ENCODE data around the gene SELL. TPM values are rescaled to one million over a fixed set of nuclear protein-coding genes. Genes with fewer than 3 reads are reported as not detected.

Gene SELL
- total RNA-seq (2012; rRNA removed) = 0.22 and 0.51 TPM in 2 replicates

- H3K4me3 ChIP-seq (ENCODE audit: low read length) = peak within 1 kb of the TSS; percentile 20
- peak within 1 kb of the TSS; percentile 61 for H3K4me2 ChIP-seq (ENCODE audit: low read length)
- peaks cover 19% of the 10 kb centered on the region for H3K27me3 ChIP-seq (ENCODE audit: control insufficient read depth, insufficient read depth, low read length)
- H3K9ac ChIP-seq (ENCODE audit: low read depth, low read length) = no peak within 1 kb of the TSS
- H3K9me3 ChIP-seq (replicated peaks; ENCODE audit: low read length) = no peaks in the 10 kb centered on the region
- no peaks in the 10 kb centered on the region for H3K4me1 ChIP-seq (ENCODE audit: control insufficient read depth, insufficient read depth, low read length)
- no peaks in the 10 kb centered on the region for H3K36me3 ChIP-seq (ENCODE audit: insufficient read depth, low read length)
These were observed at the start of gene SELL for GRCh38 chr1:169711469-169712308. SELL (minus strand) TSS chr1:169711620; CDS start chr1:169711498, 122 bp downstream.

GRCh38 chr1:169759038-169759437 is 47.6 kb upstream of the SELL start:
- no peaks in the 10 kb centered on the region for H3K9me3 ChIP-seq (replicated peaks; ENCODE audit: low read length)
- no peak overlapping the region for H3K9ac ChIP-seq (ENCODE audit: low read depth, low read length)
- H3K4me3 ChIP-seq (ENCODE audit: low read length) = no peak overlapping the region
- H3K27me3 ChIP-seq (ENCODE audit: control insufficient read depth, insufficient read depth, low read length) = peaks cover 2% of the 10 kb centered on the region
- no peak overlapping the region for H3K4me2 ChIP-seq (ENCODE audit: low read length)
- H3K4me1 ChIP-seq (ENCODE audit: control insufficient read depth, insufficient read depth, low read length) = no peaks in the 10 kb centered on the region
- no peaks in the 10 kb centered on the region for H3K36me3 ChIP-seq (ENCODE audit: insufficient read depth, low read length)

- Histone ChIP-seq H3K27me3 (ENCODE audit: control insufficient read depth, insufficient read depth, low read length) (peaks cover 2% of the 10 kb centered on the region), H3K9ac (ENCODE audit: low read depth, low read length) (no peak overlapping the region), H3K4me3 (ENCODE audit: low read length) (no peak overlapping the region), H3K36me3 (ENCODE audit: insufficient read depth, low read length) (no peaks in the 10 kb centered on the region), H3K9me3 (replicated peaks; ENCODE audit: low read length) (no peaks in the 10 kb centered on the region), H3K4me2 (ENCODE audit: low read length) (no peak overlapping the region), H3K4me1 (ENCODE audit: control insufficient read depth, insufficient read depth, low read length) (no peaks in the 10 kb centered on the region)
These were observed 42.1 kb upstream of the SELL start for GRCh38 chr1:169753549-169753948.

GRCh38 chr1:169750041-169750440 is 38.6 kb upstream of the SELL start:
- no peaks in the 10 kb centered on the region for H3K36me3 ChIP-seq (ENCODE audit: insufficient read depth, low read length)
- H3K4me3 ChIP-seq (ENCODE audit: low read length) = no peak overlapping the region
- H3K27me3 ChIP-seq (ENCODE audit: control insufficient read depth, insufficient read depth, low read length) = peaks cover 9% of the 10 kb centered on the region
- H3K9me3 ChIP-seq (replicated peaks; ENCODE audit: low read length) = no peaks in the 10 kb centered on the region
- H3K4me2 ChIP-seq (ENCODE audit: low read length) = no peak overlapping the region
- no peak overlapping the region for H3K9ac ChIP-seq (ENCODE audit: low read depth, low read length)
- H3K4me1 ChIP-seq (ENCODE audit: control insufficient read depth, insufficient read depth, low read length) = no peaks in the 10 kb centered on the region

GRCh38 chr1:169746550-169746949 is 35.1 kb upstream of the SELL start:
- H3K4me2 ChIP-seq (ENCODE audit: low read length) = no peak overlapping the region
- no peaks in the 10 kb centered on the region for H3K9me3 ChIP-seq (replicated peaks; ENCODE audit: low read length)
- H3K27me3 ChIP-seq (ENCODE audit: control insufficient read depth, insufficient read depth, low read length) = peaks cover 9% of the 10 kb centered on the region
- no peak overlapping the region for H3K4me3 ChIP-seq (ENCODE audit: low read length)
- H3K4me1 ChIP-seq (ENCODE audit: control insufficient read depth, insufficient read depth, low read length) = peaks cover 6% of the 10 kb centered on the region
- H3K36me3 ChIP-seq (ENCODE audit: insufficient read depth, low read length) = no peaks in the 10 kb centered on the region
- no peak overlapping the region for H3K9ac ChIP-seq (ENCODE audit: low read depth, low read length)

- Histone ChIP-seq H3K4me2 (ENCODE audit: low read length) (no peak overlapping the region), H3K4me3 (ENCODE audit: low read length) (no peak overlapping the region), H3K27me3 (ENCODE audit: control insufficient read depth, insufficient read depth, low read length) (peaks cover 10% of the 10 kb centered on the region), H3K9ac (ENCODE audit: low read depth, low read length) (no peak overlapping the region), H3K36me3 (ENCODE audit: insufficient read depth, low read length) (no peaks in the 10 kb centered on the region), H3K4me1 (ENCODE audit: control insufficient read depth, insufficient read depth, low read length) (peaks cover 10% of the 10 kb centered on the region), H3K9me3 (replicated peaks; ENCODE audit: low read length) (no peaks in the 10 kb centered on the region)
These were observed 33.8 kb upstream of the SELL start for GRCh38 chr1:169745015-169745861.

GRCh38 chr1:169741666-169742394 is 30.4 kb upstream of the SELL start:
- Histone ChIP-seq H3K36me3 (ENCODE audit: insufficient read depth, low read length) (no peaks in the 10 kb centered on the region), H3K4me2 (ENCODE audit: low read length) (peak overlapping the region; percentile 28), H3K9ac (ENCODE audit: low read depth, low read length) (no peak overlapping the region), H3K4me1 (ENCODE audit: control insufficient read depth, insufficient read depth, low read length) (peaks cover 10% of the 10 kb centered on the region), H3K4me3 (ENCODE audit: low read length) (no peak overlapping the region), H3K9me3 (replicated peaks; ENCODE audit: low read length) (no peaks in the 10 kb centered on the region), H3K27me3 (ENCODE audit: control insufficient read depth, insufficient read depth, low read length) (peaks cover 26% of the 10 kb centered on the region)

- Histone ChIP-seq H3K4me3 (ENCODE audit: low read length) (no peak overlapping the region), H3K9me3 (replicated peaks; ENCODE audit: low read length) (no peaks in the 10 kb centered on the region), H3K36me3 (ENCODE audit: insufficient read depth, low read length) (no peaks in the 10 kb centered on the region), H3K4me1 (ENCODE audit: control insufficient read depth, insufficient read depth, low read length) (peaks cover 10% of the 10 kb centered on the region), H3K4me2 (ENCODE audit: low read length) (no peak overlapping the region), H3K27me3 (ENCODE audit: control insufficient read depth, insufficient read depth, low read length) (peaks cover 17% of the 10 kb centered on the region), H3K9ac (ENCODE audit: low read depth, low read length) (no peak overlapping the region)
These were observed 28.6 kb upstream of the SELL start for GRCh38 chr1:169739980-169740379.

GRCh38 chr1:169733924-169734323 is 22.5 kb upstream of the SELL start, which contains the start of gene SELE:
SELE (minus strand) TSS chr1:169734079; CDS start chr1:169733612, 467 bp downstream.
- H3K4me1 ChIP-seq (ENCODE audit: control insufficient read depth, insufficient read depth, low read length) = no peaks in the 10 kb centered on the region
- no peaks in the 10 kb centered on the region for H3K36me3 ChIP-seq (ENCODE audit: insufficient read depth, low read length)
- peaks cover 25% of the 10 kb centered on the region for H3K27me3 ChIP-seq (ENCODE audit: control insufficient read depth, insufficient read depth, low read length)
- H3K4me3 ChIP-seq (ENCODE audit: low read length) = no peak within 1 kb of the TSS
- no peaks in the 10 kb centered on the region for H3K9me3 ChIP-seq (replicated peaks; ENCODE audit: low read length)
- no peak within 1 kb of the TSS for H3K4me2 ChIP-seq (ENCODE audit: low read length)
- H3K9ac ChIP-seq (ENCODE audit: low read depth, low read length) = no peak within 1 kb of the TSS

GRCh38 chr1:169731446-169731845 is 20.0 kb upstream of the SELL start:
- no peak overlapping the region for H3K4me2 ChIP-seq (ENCODE audit: low read length)
- no peaks in the 10 kb centered on the region for H3K4me1 ChIP-seq (ENCODE audit: control insufficient read depth, insufficient read depth, low read length)

GRCh38 chr1:169729991-169730390 is 18.6 kb upstream of the SELL start:
- no peak overlapping the region for H3K4me3 ChIP-seq (ENCODE audit: low read length)
- H3K4me2 ChIP-seq (ENCODE audit: low read length) = no peak overlapping the region
- H3K9ac ChIP-seq (ENCODE audit: low read depth, low read length) = no peak overlapping the region
- H3K36me3 ChIP-seq (ENCODE audit: insufficient read depth, low read length) = no peaks in the 10 kb centered on the region
- H3K4me1 ChIP-seq (ENCODE audit: control insufficient read depth, insufficient read depth, low read length) = no peaks in the 10 kb centered on the region
- H3K9me3 ChIP-seq (replicated peaks; ENCODE audit: low read length) = no peaks in the 10 kb centered on the region
- H3K27me3 ChIP-seq (ENCODE audit: control insufficient read depth, insufficient read depth, low read length) = peaks cover 24% of the 10 kb centered on the region

More at GRCh38 chr1:169731446-169731845, 20.0 kb upstream of the SELL start:
- Histone ChIP-seq H3K27me3 (ENCODE audit: control insufficient read depth, insufficient read depth, low read length) (peaks cover 24% of the 10 kb centered on the region), H3K9ac (ENCODE audit: low read depth, low read length) (no peak overlapping the region), H3K9me3 (replicated peaks; ENCODE audit: low read length) (no peaks in the 10 kb centered on the region), H3K4me3 (ENCODE audit: low read length) (no peak overlapping the region), H3K36me3 (ENCODE audit: insufficient read depth, low read length) (no peaks in the 10 kb centered on the region)
